ENCODE data around the gene OR51B2. TPM values are rescaled to one million over a fixed set of nuclear protein-coding genes. Genes with fewer than 3 reads are reported as not detected.

The OR51B2 gene
- total RNA-seq, 1 experiment from 2014 or later: not detected

- intact Hi-C loops (cut with micrococcal nuclease): no loop called here
- Mint-ChIP-seq H3K4me3 (ENCODE audit: unreplicated experiment) (no peak overlapping the region), H3K4me1 (ENCODE audit: insufficient read depth, unreplicated experiment) (peaks cover 9% of the 10 kb centered on the region), H3K27me3 (ENCODE audit: insufficient read depth, unreplicated experiment) (no peaks in the 10 kb centered on the region), H3K9me3 (ENCODE audit: unreplicated experiment) (no peaks in the 10 kb centered on the region), H3K36me3 (ENCODE audit: insufficient read depth, unreplicated experiment) (no peaks in the 10 kb centered on the region), H3K27ac (ENCODE audit: low read depth, unreplicated experiment) (no peak overlapping the region)
- ChIA-PET CTCF (interaction anchor here (0.6 to 4.2 kb wide), 10 partner anchors 10 to 1106 kb away, joined by 3 to 24 read pairs (median 3); no protein-coding TSS in a partner anchor), POLR2A (no interaction called here)
- DNase-seq (ENCODE audit: unreplicated experiment): no peak
- no peak for TF ChIP-seq CTCF (IDR thresholded peaks at IDR 0.05; ENCODE audit: unreplicated experiment)
- BruUV-seq (replicated peaks): no TSS peak
Measured at GRCh38 chr11:5288906-5289550, 35.1 kb downstream of the OR51B2 start.

- Mint-ChIP-seq H3K9me3 (ENCODE audit: unreplicated experiment) (no peaks in the 10 kb centered on the region), H3K4me3 (ENCODE audit: unreplicated experiment) (no peak overlapping the region), H3K27me3 (ENCODE audit: insufficient read depth, unreplicated experiment) (no peaks in the 10 kb centered on the region), H3K4me1 (ENCODE audit: insufficient read depth, unreplicated experiment) (peaks cover 9% of the 10 kb centered on the region), H3K27ac (ENCODE audit: low read depth, unreplicated experiment) (no peak overlapping the region), H3K36me3 (ENCODE audit: insufficient read depth, unreplicated experiment) (no peaks in the 10 kb centered on the region)
- ChIA-PET POLR2A (interaction anchor here (0.7 kb wide), 1 partner anchor 83 kb away, joined by 3 read pairs; no protein-coding TSS in a partner anchor), CTCF (interaction anchor here (0.5 to 4.2 kb wide), 9 partner anchors 10 to 1030 kb away, joined by 3 to 24 read pairs (median 3); no protein-coding TSS in a partner anchor)
- TF ChIP-seq CTCF (IDR thresholded peaks at IDR 0.05; ENCODE audit: unreplicated experiment): no peak
- intact Hi-C loops (cut with micrococcal nuclease): no loop called here
- DNase-seq (ENCODE audit: unreplicated experiment): no peak
- BruUV-seq (replicated peaks): no TSS peak
Measured at GRCh38 chr11:5288108-5288905, 35.8 kb downstream of the OR51B2 start.

GRCh38 chr11:5286901-5287300 is 37.2 kb downstream of the OR51B2 start:
- DNase-seq (ENCODE audit: unreplicated experiment): no peak
- no peak overlapping the region for H3K4me3 Mint-ChIP-seq (ENCODE audit: unreplicated experiment)
- no TSS peak for BruUV-seq (replicated peaks)
- intact Hi-C loops (cut with micrococcal nuclease): no loop called here
- H3K36me3 Mint-ChIP-seq (ENCODE audit: insufficient read depth, unreplicated experiment): no peaks in the 10 kb centered on the region
- POLR2A ChIA-PET: no interaction called here
- TF ChIP-seq CTCF (IDR thresholded peaks at IDR 0.05; ENCODE audit: unreplicated experiment): no peak
- no peak overlapping the region for H3K27ac Mint-ChIP-seq (ENCODE audit: low read depth, unreplicated experiment)
- peaks cover 9% of the 10 kb centered on the region for H3K4me1 Mint-ChIP-seq (ENCODE audit: insufficient read depth, unreplicated experiment)
- no peaks in the 10 kb centered on the region for H3K9me3 Mint-ChIP-seq (ENCODE audit: unreplicated experiment)
- no peaks in the 10 kb centered on the region for H3K27me3 Mint-ChIP-seq (ENCODE audit: insufficient read depth, unreplicated experiment)
- CTCF ChIA-PET: interaction anchor here (4.2 kb wide), 1 partner anchor 162 kb away, joined by 24 read pairs; no protein-coding TSS in a partner anchor

- TF ChIP-seq CTCF (IDR thresholded peaks at IDR 0.05; ENCODE audit: unreplicated experiment): no peak
- no peaks in the 10 kb centered on the region for H3K9me3 Mint-ChIP-seq (ENCODE audit: unreplicated experiment)
- peaks cover 9% of the 10 kb centered on the region for H3K4me1 Mint-ChIP-seq (ENCODE audit: insufficient read depth, unreplicated experiment)
- DNase-seq (ENCODE audit: unreplicated experiment): no peak
- no peak overlapping the region for H3K27ac Mint-ChIP-seq (ENCODE audit: low read depth, unreplicated experiment)
- intact Hi-C loops (cut with micrococcal nuclease): no loop called here
- no peak overlapping the region for H3K4me3 Mint-ChIP-seq (ENCODE audit: unreplicated experiment)
- H3K36me3 Mint-ChIP-seq (ENCODE audit: insufficient read depth, unreplicated experiment): no peaks in the 10 kb centered on the region
- CTCF ChIA-PET: interaction anchor here (0.8 to 1.2 kb wide), 2 partner anchors 9 to 85 kb away, joined by 3 to 4 read pairs; partner anchors contain the start of gene OR51V1
- POLR2A ChIA-PET: no interaction called here
- no TSS peak for BruUV-seq (replicated peaks)
- no peaks in the 10 kb centered on the region for H3K27me3 Mint-ChIP-seq (ENCODE audit: insufficient read depth, unreplicated experiment)
Measured at GRCh38 chr11:5286351-5286750, 37.7 kb downstream of the OR51B2 start.
